K562 (cell line): ENCODE measurements around the gene TXNL1. TPM values are rescaled to one million over a fixed set of nuclear protein-coding genes. Genes with fewer than 3 reads are reported as not detected.
A peak's percentile ranks its signal among the peaks of the same experiment; 100 is the strongest.

Experiments
- CHD1 ChIP-seq: fragments of 200-600 bp; sonication (generic); IDR thresholded peaks from one replicate; pipeline ENCODE4 v1.6.1; 2012; ENCODE audit warnings: mild to moderate bottlenecking, moderate library complexity, low read length, inconsistent platforms
- FOXK2 ChIP-seq, 2 experiments: fragments of 450-650 bp; IDR thresholded peaks in 1 of 2; conservative IDR thresholded peaks in 1 of 2; 2 replicates each; pipeline ENCODE4 v1.6.1; 2016; ENCODE audit warnings: low read depth in 2 of 2, mild to moderate bottlenecking in 1 of 2
- HDAC8 ChIP-seq: fragments of 450-650 bp; IDR thresholded peaks from 2 replicates; pipeline ENCODE4 v1.6.1; 2016; ENCODE audit warnings: mild to moderate bottlenecking, missing genetic modification characterization, moderate library complexity, missing compliant biosample characterization
- LCOR ChIP-seq: sonication (generic); formaldehyde crosslinking; IDR thresholded peaks from 2 replicates; pipeline ENCODE4 v1.8.0; 2022; ENCODE audit warnings: mild to moderate bottlenecking, missing genetic modification reagents
- NFXL1 ChIP-seq: fragments of 450-650 bp; formaldehyde crosslinking; IDR thresholded peaks from 2 replicates; pipeline ENCODE4 v1.4.0; 2021; ENCODE audit warnings: mild to moderate bottlenecking
- RBM34 ChIP-seq: fragments of 200-400 bp; formaldehyde crosslinking; IDR thresholded peaks from 2 replicates; pipeline ENCODE4 v1.6.1; 2018; ENCODE audit warnings: low read length, borderline replicate concordance; ENCODE audit not compliant: insufficient read depth
- TAL1 ChIP-seq: fragments of 450-650 bp; IDR thresholded peaks from 2 replicates; pipeline ENCODE4 v1.6.1; 2016; ENCODE audit warnings: mild to moderate bottlenecking
- ZNF586 ChIP-seq: fragments of 450-650 bp; formaldehyde crosslinking; conservative IDR thresholded peaks from 2 replicates; pipeline ENCODE4 v1.4.0; 2020; ENCODE audit warnings: mild to moderate bottlenecking, moderate library complexity
- ZNF699 ChIP-seq: fragments of 250-450 bp; sonication (Bioruptor Pico); IDR thresholded peaks from 2 replicates; pipeline ENCODE4 v1.8.0; 2021; ENCODE audit warnings: mild to moderate bottlenecking, moderate library complexity; ENCODE audit not compliant: insufficient replicate concordance
- polyA plus RNA-seq, 8 experiments: library from polyadenylated mRNA; depleted of rRNA in 4 of 8; stranded (reverse) in 5 of 8; unstranded in 3 of 8; fragments of >200 nt; fragmentation: Nextera tagmentation in 2 of 8; fragmentation: Illumina TruSeq in 1 of 8; extraction: Ambion mirVana in 2 of 8; extraction: Trizol in 1 of 8; gene quantifications; 2 replicates each; pipeline versions ENCODE4 v1.2.1 to v1.2.3, GENCODE V29; 2011 to 2014; ENCODE audit warnings: inconsistent platforms in 1 of 8, missing spikeins in 1 of 8
- total RNA-seq, 7 experiments: library from RNA; depleted of rRNA in 6 of 7; stranded (reverse); fragments of >200 nt in 6 of 7; fragmentation: Illumina TruSeq in 2 of 7; extraction: Trizol in 2 of 7; gene quantifications; 2 replicates each; pipeline versions ENCODE4 v1.2.1 to v1.2.3, GENCODE V29; 2011 to 2021; ENCODE audit warnings: low replicate concordance in 1 of 7
- TF ChIP-seq, protein P1 (sequence below), 3 experiments: fragments of 200-800 bp in 1 of 3; fragments of 250-450 bp in 1 of 3; fragments of 450-650 bp in 1 of 3; sonication (Bioruptor Pico) in 1 of 3; sonication (Bioruptor generic) in 1 of 3; formaldehyde crosslinking in 1 of 3; IDR thresholded peaks; 2 replicates each; pipeline versions ENCODE4 v1.6.1 to v1.8.0; 2016 to 2022; ENCODE audit warnings: mild to moderate bottlenecking in 2 of 3, missing genetic modification characterization in 2 of 3, missing compliant biosample characterization in 1 of 3, moderate library complexity in 1 of 3
- TF ChIP-seq, protein P2 (sequence below): fragments of 250-450 bp; sonication (Bioruptor Pico); IDR thresholded peaks from 2 replicates; pipeline ENCODE4 v1.8.0; 2022; ENCODE audit warnings: inconsistent platforms, mild to moderate bottlenecking, moderate library complexity, borderline replicate concordance
- TF ChIP-seq, protein P3 (sequence below), 2 experiments: fragments of 450-650 bp; formaldehyde crosslinking in 1 of 2; IDR thresholded peaks; 2 replicates each; pipeline versions ENCODE4 v1.4.0 to v1.6.1; 2014 to 2020; ENCODE audit warnings: mild to moderate bottlenecking in 2 of 2, borderline replicate concordance in 1 of 2, low read depth in 1 of 2

TXNL1 gene
- total and polyA plus RNA-seq, 9 of the 15 experiments (the other 6 are each of a cell fraction or from before 2014, with no cell fraction given) = 45.4 to 103 (median 65.7) TPM

DNA sequence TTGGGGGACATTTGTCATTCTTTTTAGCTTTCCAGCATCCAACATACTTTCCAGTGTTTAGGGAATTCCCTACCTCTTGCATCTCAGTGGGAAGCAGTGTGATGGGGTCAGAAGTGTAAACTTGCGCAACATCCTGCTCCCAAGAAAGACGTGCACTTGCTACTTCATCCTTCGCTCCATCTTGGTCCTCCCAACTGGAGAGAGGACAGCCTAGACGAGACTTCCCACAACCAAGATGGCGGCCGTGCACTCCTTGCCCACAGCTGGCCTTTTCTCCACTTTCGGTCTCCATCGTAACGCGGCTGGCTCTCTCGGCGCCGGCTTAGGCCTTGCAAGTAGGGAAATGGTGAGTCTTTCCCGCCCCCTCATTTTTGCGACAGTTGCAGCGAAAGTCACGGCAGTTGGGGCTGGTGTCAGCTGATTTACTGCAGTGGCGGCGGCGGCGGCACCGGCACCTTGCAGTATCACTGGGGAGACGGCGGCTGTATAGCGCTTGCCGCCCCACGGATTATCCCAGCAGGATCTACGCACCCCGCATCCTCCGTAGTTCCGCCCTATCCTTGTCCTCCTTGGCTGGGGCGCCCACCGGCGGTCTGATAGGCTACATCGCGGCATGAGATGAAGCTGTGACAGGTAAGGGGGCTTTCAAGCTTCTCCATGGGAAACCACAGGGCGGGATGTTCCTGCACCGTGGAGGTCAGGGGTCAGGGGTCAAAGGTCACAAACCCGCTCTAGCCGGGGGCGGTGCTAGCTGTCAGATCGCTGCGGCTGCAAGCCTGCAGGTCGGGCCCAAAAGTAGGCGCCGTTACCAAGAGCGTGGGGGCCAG is 12.8 kb upstream of the TXNL1 start, which contains the start of gene WDR7 (continued):
- TF ChIP-seq, protein P1, sequence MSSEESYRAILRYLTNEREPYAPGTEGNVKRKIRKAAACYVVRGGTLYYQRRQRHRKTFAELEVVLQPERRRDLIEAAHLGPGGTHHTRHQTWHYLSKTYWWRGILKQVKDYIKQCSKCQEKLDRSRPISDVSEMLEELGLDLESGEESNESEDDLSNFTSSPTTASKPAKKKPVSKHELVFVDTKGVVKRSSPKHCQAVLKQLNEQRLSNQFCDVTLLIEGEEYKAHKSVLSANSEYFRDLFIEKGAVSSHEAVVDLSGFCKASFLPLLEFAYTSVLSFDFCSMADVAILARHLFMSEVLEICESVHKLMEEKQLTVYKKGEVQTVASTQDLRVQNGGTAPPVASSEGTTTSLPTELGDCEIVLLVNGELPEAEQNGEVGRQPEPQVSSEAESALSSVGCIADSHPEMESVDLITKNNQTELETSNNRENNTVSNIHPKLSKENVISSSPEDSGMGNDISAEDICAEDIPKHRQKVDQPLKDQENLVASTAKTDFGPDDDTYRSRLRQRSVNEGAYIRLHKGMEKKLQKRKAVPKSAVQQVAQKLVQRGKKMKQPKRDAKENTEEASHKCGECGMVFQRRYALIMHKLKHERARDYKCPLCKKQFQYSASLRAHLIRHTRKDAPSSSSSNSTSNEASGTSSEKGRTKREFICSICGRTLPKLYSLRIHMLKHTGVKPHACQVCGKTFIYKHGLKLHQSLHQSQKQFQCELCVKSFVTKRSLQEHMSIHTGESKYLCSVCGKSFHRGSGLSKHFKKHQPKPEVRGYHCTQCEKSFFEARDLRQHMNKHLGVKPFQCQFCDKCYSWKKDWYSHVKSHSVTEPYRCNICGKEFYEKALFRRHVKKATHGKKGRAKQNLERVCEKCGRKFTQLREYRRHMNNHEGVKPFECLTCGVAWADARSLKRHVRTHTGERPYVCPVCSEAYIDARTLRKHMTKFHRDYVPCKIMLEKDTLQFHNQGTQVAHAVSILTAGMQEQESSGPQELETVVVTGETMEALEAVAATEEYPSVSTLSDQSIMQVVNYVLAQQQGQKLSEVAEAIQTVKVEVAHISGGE (CRISPR knock-in tag; IDR thresholded peaks at IDR 0.05) = 0 out of 6 replicates have a peak, but pooled peaks of 1 of the 3 experiments have one; percentile 49
- no peak for TF ChIP-seq NFXL1
- TF ChIP-seq FOXK2 (conservative IDR thresholded peaks at IDR 0.05 in 1 of 2, IDR thresholded peaks at IDR 0.05 in 1 of 2; ENCODE audit: low read depth in 2 of 2) = no peak; a peak in 1 of 4 replicates
- TF ChIP-seq, protein P2, sequence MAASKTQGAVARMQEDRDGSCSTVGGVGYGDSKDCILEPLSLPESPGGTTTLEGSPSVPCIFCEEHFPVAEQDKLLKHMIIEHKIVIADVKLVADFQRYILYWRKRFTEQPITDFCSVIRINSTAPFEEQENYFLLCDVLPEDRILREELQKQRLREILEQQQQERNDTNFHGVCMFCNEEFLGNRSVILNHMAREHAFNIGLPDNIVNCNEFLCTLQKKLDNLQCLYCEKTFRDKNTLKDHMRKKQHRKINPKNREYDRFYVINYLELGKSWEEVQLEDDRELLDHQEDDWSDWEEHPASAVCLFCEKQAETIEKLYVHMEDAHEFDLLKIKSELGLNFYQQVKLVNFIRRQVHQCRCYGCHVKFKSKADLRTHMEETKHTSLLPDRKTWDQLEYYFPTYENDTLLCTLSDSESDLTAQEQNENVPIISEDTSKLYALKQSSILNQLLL (CRISPR knock-in tag) = no peak
- no peak for TF ChIP-seq CHD1
- 0 out of 2 replicates have a peak, but pooled peaks have one; percentile 69 for TF ChIP-seq LCOR (CRISPR knock-in tag)
- no peak for TF ChIP-seq ZNF586
- TF ChIP-seq HDAC8 (tag) = no peak
- no peak for TF ChIP-seq ZNF699
- no peak for TF ChIP-seq RBM34
- TF ChIP-seq, protein P3, sequence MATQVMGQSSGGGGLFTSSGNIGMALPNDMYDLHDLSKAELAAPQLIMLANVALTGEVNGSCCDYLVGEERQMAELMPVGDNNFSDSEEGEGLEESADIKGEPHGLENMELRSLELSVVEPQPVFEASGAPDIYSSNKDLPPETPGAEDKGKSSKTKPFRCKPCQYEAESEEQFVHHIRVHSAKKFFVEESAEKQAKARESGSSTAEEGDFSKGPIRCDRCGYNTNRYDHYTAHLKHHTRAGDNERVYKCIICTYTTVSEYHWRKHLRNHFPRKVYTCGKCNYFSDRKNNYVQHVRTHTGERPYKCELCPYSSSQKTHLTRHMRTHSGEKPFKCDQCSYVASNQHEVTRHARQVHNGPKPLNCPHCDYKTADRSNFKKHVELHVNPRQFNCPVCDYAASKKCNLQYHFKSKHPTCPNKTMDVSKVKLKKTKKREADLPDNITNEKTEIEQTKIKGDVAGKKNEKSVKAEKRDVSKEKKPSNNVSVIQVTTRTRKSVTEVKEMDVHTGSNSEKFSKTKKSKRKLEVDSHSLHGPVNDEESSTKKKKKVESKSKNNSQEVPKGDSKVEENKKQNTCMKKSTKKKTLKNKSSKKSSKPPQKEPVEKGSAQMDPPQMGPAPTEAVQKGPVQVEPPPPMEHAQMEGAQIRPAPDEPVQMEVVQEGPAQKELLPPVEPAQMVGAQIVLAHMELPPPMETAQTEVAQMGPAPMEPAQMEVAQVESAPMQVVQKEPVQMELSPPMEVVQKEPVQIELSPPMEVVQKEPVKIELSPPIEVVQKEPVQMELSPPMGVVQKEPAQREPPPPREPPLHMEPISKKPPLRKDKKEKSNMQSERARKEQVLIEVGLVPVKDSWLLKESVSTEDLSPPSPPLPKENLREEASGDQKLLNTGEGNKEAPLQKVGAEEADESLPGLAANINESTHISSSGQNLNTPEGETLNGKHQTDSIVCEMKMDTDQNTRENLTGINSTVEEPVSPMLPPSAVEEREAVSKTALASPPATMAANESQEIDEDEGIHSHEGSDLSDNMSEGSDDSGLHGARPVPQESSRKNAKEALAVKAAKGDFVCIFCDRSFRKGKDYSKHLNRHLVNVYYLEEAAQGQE (IDR thresholded peaks at IDR 0.05; ENCODE audit: borderline replicate concordance) = no peak
- TF ChIP-seq, protein P3 (CRISPR knock-in tag; IDR thresholded peaks at IDR 0.05; ENCODE audit: low read depth) = no peak
- TF ChIP-seq TAL1 = no peak
